Liver (tissue), 9 donors: Measurements from ENCODE around the gene CTNNAL1. TPM values are rescaled to one million over a fixed set of nuclear protein-coding genes. Genes with fewer than 3 reads are reported as not detected.

ENCODE experiments used
- DNase-seq: peaks from one replicate; pipeline ENCODE4 v3.0.0-alpha.2; 2017; ENCODE audit warnings: low spot score
- H3K27ac ChIP-seq, 2 donors: one replicate each; pipeline ENCODE4 v1.7.0; 2013; ENCODE audit warnings: inconsistent platforms in 2 of 2, low read length in 2 of 2, control low read depth in 1 of 2, low read depth in 1 of 2, mild to moderate bottlenecking in 1 of 2
- H3K27me3 ChIP-seq, 4 donors: one replicate each; pipeline versions ENCODE4 v1.6.1 to v1.7.0; 2013; ENCODE audit warnings: low read length in 3 of 4, inconsistent platforms in 1 of 4, mild to moderate bottlenecking in 1 of 4, moderate library complexity in 1 of 4; ENCODE audit not compliant: control insufficient read depth in 4 of 4, insufficient read depth in 4 of 4
- H3K36me3 ChIP-seq, 4 donors: one replicate each; pipeline versions ENCODE4 v1.6.1 to v1.7.0; 2013; ENCODE audit warnings: low read length in 3 of 4, mild to moderate bottlenecking in 3 of 4, low read depth in 1 of 4, moderate library complexity in 1 of 4; ENCODE audit not compliant: control insufficient read depth in 4 of 4, insufficient read depth in 3 of 4
- H3K4me1 ChIP-seq, 4 donors: one replicate each; pipeline versions ENCODE4 v1.6.1 to v1.7.0; 2013; ENCODE audit warnings: low read length in 3 of 4, mild to moderate bottlenecking in 3 of 4, moderate library complexity in 1 of 4; ENCODE audit not compliant: control insufficient read depth in 4 of 4, insufficient read depth in 4 of 4
- H3K4me3 ChIP-seq, 3 donors: one replicate each; pipeline versions ENCODE4 v1.6.1 to v1.7.0; 2013; ENCODE audit warnings: low read length in 3 of 3, control low read depth in 1 of 3, low read depth in 1 of 3, mild to moderate bottlenecking in 1 of 3
- H3K9ac ChIP-seq, 2 donors: one replicate each; pipeline ENCODE4 v1.7.0; 2013; ENCODE audit warnings: low read length in 2 of 2, mild to moderate bottlenecking in 2 of 2, moderate library complexity in 2 of 2, control low read depth in 1 of 2, low read depth in 1 of 2
- H3K9me3 ChIP-seq, 4 donors: one replicate each; pipeline versions ENCODE4 v1.6.1 to v1.7.0; 2013; ENCODE audit warnings: low read length in 3 of 4; ENCODE audit not compliant: control insufficient read depth in 4 of 4
- ATF3 ChIP-seq: IDR thresholded peaks from 2 replicates; pipeline ENCODE4 v1.6.1; 2016; ENCODE audit warnings: antibody characterized with exemption
- EGR1 ChIP-seq, 2 donors: IDR thresholded peaks; 2 replicates each; pipeline ENCODE4 v1.6.1; 2016 to 2018; ENCODE audit warnings: antibody characterized with exemption in 2 of 2, low read depth in 2 of 2
- FOXA1 ChIP-seq: IDR thresholded peaks from 2 replicates; pipeline ENCODE4 v1.6.1; 2016; ENCODE audit warnings: antibody characterized with exemption
- FOXA2 ChIP-seq: IDR thresholded peaks from 2 replicates; pipeline ENCODE4 v1.6.1; 2016; ENCODE audit warnings: antibody characterized with exemption
- GABPA ChIP-seq, 2 donors: IDR thresholded peaks in 1 of 2; conservative IDR thresholded peaks in 1 of 2; 2 replicates each; pipeline ENCODE4 v1.6.1; 2016; ENCODE audit warnings: antibody characterized with exemption in 2 of 2, mild to moderate bottlenecking in 1 of 2, moderate library complexity in 1 of 2
- HNF4A ChIP-seq, 2 donors: conservative IDR thresholded peaks; 2 replicates each; pipeline ENCODE4 v1.6.1; 2016; ENCODE audit warnings: antibody characterized with exemption in 2 of 2, mild to moderate bottlenecking in 2 of 2
- HNF4G ChIP-seq: IDR thresholded peaks from 2 replicates; pipeline ENCODE4 v1.6.1; 2016; ENCODE audit warnings: antibody characterized with exemption
- JUND ChIP-seq, 2 donors: IDR thresholded peaks; 2 replicates each; pipeline ENCODE4 v1.6.1; 2016; ENCODE audit warnings: antibody characterized with exemption in 2 of 2
- MAX ChIP-seq: IDR thresholded peaks from 2 replicates; pipeline ENCODE4 v1.6.1; 2016; ENCODE audit warnings: antibody characterized with exemption
- NR2F2 ChIP-seq: IDR thresholded peaks from 2 replicates; pipeline ENCODE4 v1.6.1; 2016; ENCODE audit warnings: antibody characterized with exemption
- REST ChIP-seq: IDR thresholded peaks from 2 replicates; pipeline ENCODE4 v1.6.1; 2016; ENCODE audit warnings: antibody characterized with exemption, mild to moderate bottlenecking
- RXRA ChIP-seq, 2 donors: IDR thresholded peaks; 2 replicates each; pipeline ENCODE4 v1.6.1; 2017 to 2018; ENCODE audit warnings: antibody characterized with exemption in 2 of 2, mild to moderate bottlenecking in 1 of 2
- SP1 ChIP-seq: IDR thresholded peaks from 2 replicates; pipeline ENCODE4 v1.6.1; 2018; ENCODE audit warnings: antibody characterized with exemption, mild to moderate bottlenecking
- TAF1 ChIP-seq: conservative IDR thresholded peaks from 2 replicates; pipeline ENCODE4 v1.6.1; 2016; ENCODE audit warnings: antibody characterized with exemption, mild to moderate bottlenecking
- ZBTB33 ChIP-seq: IDR thresholded peaks from 2 replicates; pipeline ENCODE4 v1.6.1; 2016; ENCODE audit warnings: antibody characterized with exemption
- WGBS: extraction: QIAGEN DNeasy Blood & Tissue Kit; methylation state at CpG from one replicate; pipeline ENCODE4 v1.1.7; 2013; 5-methylcytosine and 5-hydroxymethylcytosine counted together
- polyA plus RNA-seq, 2 donors: library from polyadenylated mRNA; stranded (reverse) in 1 of 2; unstranded in 1 of 2; fragments of 200-250 nt in 1 of 2; fragments of >200 nt in 1 of 2; fragmentation: Nextera tagmentation in 1 of 2; extraction: Ambion mirVana in 1 of 2; gene quantifications; one replicate each; pipeline versions ENCODE4 v1.2.1 to v1.2.3, GENCODE V29; 2013 to 2015
- total RNA-seq, 2 donors: library from RNA; depleted of rRNA; stranded (reverse); fragments of >200 nt; gene quantifications; one replicate each; pipeline ENCODE4 v1.2.3, GENCODE V29; 2014
- donor health status: healthy.
- donor health status: healthy.
- donor health status: healthy.
- donor health status: healthy.
- donor health status: healthy.

Gene CTNNAL1
- total and polyA plus RNA-seq, 4 donors = 10.5 to 31.5 (median 18.6) TPM

GRCh38 chr9:108997112-108997511, 16.2 kb downstream of the CTNNAL1 start (continued):
- TF ChIP-seq RXRA (IDR thresholded peaks at IDR 0.05) = no peak
- TF ChIP-seq HNF4G = no peak

GRCh38 chr9:108996643-108997042, 16.7 kb downstream of the CTNNAL1 start:
- no peaks in the 10 kb centered on the region for H3K4me1 ChIP-seq
- no peaks in the 10 kb centered on the region for H3K27me3 ChIP-seq
- no peak for DNase-seq

More at GRCh38 chr9:108996643-108997042, 16.7 kb downstream of the CTNNAL1 start:
- no peak overlapping the region for H3K27ac ChIP-seq
- TF ChIP-seq HNF4G (no peak), REST (no peak), MAX (no peak), RXRA (IDR thresholded peaks at IDR 0.05) (no peak), HNF4A (conservative IDR thresholded peaks at IDR 0.05) (no peak), ATF3 (no peak), FOXA2 (no peak), NR2F2 (no peak), FOXA1 (no peak), JUND (IDR thresholded peaks at IDR 0.05) (no peak), ZBTB33 (no peak), EGR1 (IDR thresholded peaks at IDR 0.05; ENCODE audit: low read depth in 2 of 2) (no peak), SP1 (no peak), GABPA (IDR thresholded peaks at IDR 0.05 in 1 of 2, conservative IDR thresholded peaks at IDR 0.05 in 1 of 2) (no peak), TAF1 (no peak)
- H3K36me3 ChIP-seq = no peaks in the 10 kb centered on the region
- 62% methylated on average over 1 of the region's 1 CpG for WGBS
- H3K9me3 ChIP-seq = no peaks in the 10 kb centered on the region
- no peak overlapping the region for H3K9ac ChIP-seq
- no peak overlapping the region for H3K4me3 ChIP-seq
